ENCODE results near the gene MUCL1. TPM values are rescaled to one million over a fixed set of nuclear protein-coding genes. Genes with fewer than 3 reads are reported as not detected.

MUCL1 gene
- total RNA-seq, 1 donor from 2014 or later = 15.4 TPM

DNA sequence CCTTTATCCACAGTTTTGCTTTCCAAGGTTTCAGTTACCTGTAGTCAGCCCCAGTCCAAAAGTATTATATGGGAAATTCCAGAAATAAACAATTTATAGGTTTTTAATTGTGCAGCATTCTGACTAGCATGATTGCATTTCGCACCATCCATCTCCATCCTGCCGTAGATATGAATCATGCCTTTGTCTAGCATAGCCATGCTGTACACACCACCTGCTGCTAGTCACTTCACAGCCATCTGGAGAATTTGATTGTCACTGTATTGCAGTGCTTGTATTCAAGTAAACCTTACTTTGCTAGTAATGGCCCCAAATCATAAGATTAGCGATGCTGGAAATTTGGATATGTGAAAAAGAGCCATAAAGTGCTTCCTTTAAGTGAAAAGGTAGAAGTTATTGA is 36.0 kb downstream of the MUCL1 start:
- TF ChIP-seq, protein P1, sequence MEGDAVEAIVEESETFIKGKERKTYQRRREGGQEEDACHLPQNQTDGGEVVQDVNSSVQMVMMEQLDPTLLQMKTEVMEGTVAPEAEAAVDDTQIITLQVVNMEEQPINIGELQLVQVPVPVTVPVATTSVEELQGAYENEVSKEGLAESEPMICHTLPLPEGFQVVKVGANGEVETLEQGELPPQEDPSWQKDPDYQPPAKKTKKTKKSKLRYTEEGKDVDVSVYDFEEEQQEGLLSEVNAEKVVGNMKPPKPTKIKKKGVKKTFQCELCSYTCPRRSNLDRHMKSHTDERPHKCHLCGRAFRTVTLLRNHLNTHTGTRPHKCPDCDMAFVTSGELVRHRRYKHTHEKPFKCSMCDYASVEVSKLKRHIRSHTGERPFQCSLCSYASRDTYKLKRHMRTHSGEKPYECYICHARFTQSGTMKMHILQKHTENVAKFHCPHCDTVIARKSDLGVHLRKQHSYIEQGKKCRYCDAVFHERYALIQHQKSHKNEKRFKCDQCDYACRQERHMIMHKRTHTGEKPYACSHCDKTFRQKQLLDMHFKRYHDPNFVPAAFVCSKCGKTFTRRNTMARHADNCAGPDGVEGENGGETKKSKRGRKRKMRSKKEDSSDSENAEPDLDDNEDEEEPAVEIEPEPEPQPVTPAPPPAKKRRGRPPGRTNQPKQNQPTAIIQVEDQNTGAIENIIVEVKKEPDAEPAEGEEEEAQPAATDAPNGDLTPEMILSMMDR (IDR thresholded peaks at IDR 0.05; ENCODE audit: unreplicated experiment) = no peak
- peaks cover 1% of the 10 kb centered on the region for H3K27me3 Mint-ChIP-seq (ENCODE audit: unreplicated experiment)

DNA sequence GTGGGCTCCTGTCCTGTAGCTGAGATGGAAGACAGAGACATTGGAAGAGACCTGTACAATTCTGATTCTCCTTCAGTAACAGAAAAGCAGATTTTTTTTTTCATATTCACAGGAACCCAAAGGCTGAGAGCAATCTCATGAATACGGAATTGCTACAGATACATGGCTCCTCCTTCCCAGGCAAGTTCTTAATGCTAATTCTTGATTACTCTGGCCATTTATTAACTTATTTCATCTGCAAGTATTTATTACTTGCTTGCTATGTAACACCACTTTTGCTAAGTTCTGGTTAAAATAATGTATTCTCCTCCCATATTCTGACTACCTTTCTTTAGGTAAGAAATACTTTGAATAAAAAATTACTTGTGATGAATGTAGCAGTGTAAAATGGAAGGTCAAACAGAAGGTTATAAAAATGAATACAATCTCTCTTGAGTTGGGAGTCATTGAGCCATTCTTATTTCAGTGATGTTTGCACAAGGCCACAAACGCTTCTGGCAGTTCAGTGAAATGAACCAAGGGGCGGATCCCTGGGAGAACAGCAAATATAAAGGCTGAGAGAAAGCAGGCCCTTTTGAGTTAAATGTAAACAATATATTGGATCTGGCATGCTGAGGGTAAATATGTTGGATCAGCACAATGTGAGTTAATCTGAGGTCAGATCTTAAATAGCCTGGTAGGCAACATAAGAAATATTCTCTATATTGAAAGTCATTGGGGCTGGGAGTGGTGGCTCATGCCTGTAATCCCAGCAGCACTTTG is 37.6 kb downstream of the MUCL1 start:
- H3K27ac Mint-ChIP-seq (ENCODE audit: unreplicated experiment) = no peak overlapping the region
- no peaks in the 10 kb centered on the region for H3K36me3 Mint-ChIP-seq (ENCODE audit: low read depth, unreplicated experiment)
- no peaks in the 10 kb centered on the region for H3K4me1 Mint-ChIP-seq (ENCODE audit: unreplicated experiment)
- no peaks in the 10 kb centered on the region for H3K9me3 Mint-ChIP-seq (ENCODE audit: unreplicated experiment)
- no peaks in the 10 kb centered on the region for H3K27me3 Mint-ChIP-seq (ENCODE audit: unreplicated experiment)
- no peak for DNase-seq (ENCODE audit: low spot score)
- TF ChIP-seq, protein P1 (IDR thresholded peaks at IDR 0.05; ENCODE audit: unreplicated experiment) = no peak
- H3K4me3 Mint-ChIP-seq (ENCODE audit: unreplicated experiment) = no peak overlapping the region

More for the DNA sequence above, 36.0 kb downstream of the MUCL1 start:
- no peak overlapping the region for H3K4me3 Mint-ChIP-seq (ENCODE audit: unreplicated experiment)
- no peaks in the 10 kb centered on the region for H3K36me3 Mint-ChIP-seq (ENCODE audit: low read depth, unreplicated experiment)
- DNase-seq (ENCODE audit: low spot score) = no peak
- H3K9me3 Mint-ChIP-seq (ENCODE audit: unreplicated experiment) = no peaks in the 10 kb centered on the region
- H3K27ac Mint-ChIP-seq (ENCODE audit: unreplicated experiment) = no peak overlapping the region
- no peaks in the 10 kb centered on the region for H3K4me1 Mint-ChIP-seq (ENCODE audit: unreplicated experiment)

Other genes starting within 250 kb of the MUCL1 start
- not detected for gene LACRT, start 219.6 kb upstream of the MUCL1 start, total RNA-seq (ENCODE audit: unreplicated experiment)
- not detected for gene DCD, start 206.2 kb upstream of the MUCL1 start, total RNA-seq (ENCODE audit: unreplicated experiment)
- gene TESPA1, start 130.2 kb downstream of the MUCL1 start, total RNA-seq (ENCODE audit: unreplicated experiment) = 0.95 TPM
- gene NEUROD4, start 165.5 kb downstream of the MUCL1 start, total RNA-seq (ENCODE audit: unreplicated experiment) = not detected